ENCODE data around the gene ARID3B. TPM values are rescaled to one million over a fixed set of nuclear protein-coding genes. Genes with fewer than 3 reads are reported as not detected.
A peak's percentile ranks its signal among the peaks of the same experiment; 100 is the strongest.

Gene ARID3B
- polyA plus RNA-seq, 2 donors, result 2.6 to 5.0 TPM

DNA sequence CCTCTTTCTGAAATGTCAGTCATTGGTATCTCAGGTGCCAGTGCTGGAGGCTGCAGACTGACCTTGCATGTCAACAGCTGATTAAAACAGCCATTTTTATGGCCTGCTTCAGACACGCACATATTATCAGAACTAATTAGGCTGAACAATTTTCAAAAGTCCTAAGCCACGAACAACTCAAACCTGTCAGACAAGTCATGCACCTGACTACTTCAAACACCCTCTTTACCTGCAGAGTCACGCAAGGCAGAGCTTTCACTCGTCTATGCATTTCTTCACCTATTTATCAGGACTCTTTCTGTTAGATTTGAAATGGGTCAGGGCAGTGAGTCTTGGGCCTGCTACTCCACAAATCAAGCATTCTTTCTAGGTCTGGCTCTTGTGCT lies 101.3 kb downstream of the ARID3B start:
- Histone ChIP-seq H3K36me3 (ENCODE audit: control insufficient read depth in 2 of 2, insufficient read depth in 2 of 2, low read length in 1 of 2) (peaks cover under 1 to 5% of the 10 kb centered on the region in 2 donors), H3K27me3 (ENCODE audit: control insufficient read depth in 1 of 2, insufficient read depth in 2 of 2, low read length in 2 of 2) (no peaks in the 10 kb centered on the region), H3K4me3 (ENCODE audit: low read depth in 1 of 2, low read length in 2 of 2) (no peak overlapping the region), H3K4me1 (ENCODE audit: control insufficient read depth in 2 of 2, insufficient read depth in 2 of 2, low read length in 1 of 2) (peaks cover 11 to 12% of the 10 kb centered on the region in 2 donors), H3K27ac (ENCODE audit: low read depth in 2 of 2, low read length in 1 of 2) (peak overlapping the region; percentile 67 to 90), H3K9me3 (ENCODE audit: control insufficient read depth in 2 of 2, insufficient read depth in 1 of 2, low read depth in 1 of 2, low read length in 1 of 2) (no peaks in the 10 kb centered on the region)
- WGBS, 2 donors, result 44 to 46% methylated on average over 4 of the region's 4 CpGs

DNA sequence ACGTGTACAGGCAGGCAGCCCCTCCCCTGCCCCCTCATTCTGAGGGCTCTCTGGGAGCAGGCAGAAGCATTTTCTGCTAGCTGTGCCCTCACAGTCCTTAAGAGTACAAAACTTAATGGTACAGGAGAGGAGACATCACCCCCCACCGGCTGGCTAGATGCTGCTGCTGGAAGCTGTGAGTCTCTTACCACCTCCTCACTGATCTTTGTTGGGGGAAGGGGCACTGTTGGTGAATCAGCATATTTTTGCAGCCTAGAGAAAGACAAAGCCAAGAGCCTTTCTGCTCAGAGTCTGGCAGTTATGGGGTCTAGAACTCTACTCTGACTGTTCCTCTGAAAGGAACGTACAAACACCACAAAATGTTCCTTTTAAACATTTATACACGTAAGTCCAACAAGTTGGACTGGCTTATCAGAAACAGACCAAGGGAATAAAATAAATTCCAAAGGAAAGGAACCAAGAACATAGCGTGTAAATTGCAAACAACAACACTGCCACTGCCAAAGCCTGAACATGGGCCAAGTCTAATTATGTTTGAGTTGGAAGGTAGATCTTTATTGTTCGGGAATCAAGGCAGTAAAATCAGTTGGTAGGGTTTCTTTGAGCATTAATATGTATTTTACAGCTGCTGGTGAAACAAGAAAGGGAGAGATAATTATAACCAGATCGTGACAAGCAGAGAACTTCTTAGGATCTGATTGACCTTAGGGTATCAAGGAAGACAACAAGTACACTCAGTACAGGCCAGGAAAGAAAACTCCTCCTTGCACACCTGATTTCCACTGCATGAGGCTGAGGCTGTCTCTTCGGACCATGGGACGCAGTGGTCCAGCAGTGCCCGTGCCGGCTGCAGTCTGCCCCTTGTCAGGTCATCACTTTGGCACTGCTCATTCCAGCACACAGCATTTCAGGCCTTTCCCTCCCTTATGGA lies 102.0 kb downstream of the ARID3B start:
- H3K27ac ChIP-seq (ENCODE audit: low read depth in 2 of 2, low read length in 1 of 2), result peak overlapping the region; percentile 67 to 90

DNA sequence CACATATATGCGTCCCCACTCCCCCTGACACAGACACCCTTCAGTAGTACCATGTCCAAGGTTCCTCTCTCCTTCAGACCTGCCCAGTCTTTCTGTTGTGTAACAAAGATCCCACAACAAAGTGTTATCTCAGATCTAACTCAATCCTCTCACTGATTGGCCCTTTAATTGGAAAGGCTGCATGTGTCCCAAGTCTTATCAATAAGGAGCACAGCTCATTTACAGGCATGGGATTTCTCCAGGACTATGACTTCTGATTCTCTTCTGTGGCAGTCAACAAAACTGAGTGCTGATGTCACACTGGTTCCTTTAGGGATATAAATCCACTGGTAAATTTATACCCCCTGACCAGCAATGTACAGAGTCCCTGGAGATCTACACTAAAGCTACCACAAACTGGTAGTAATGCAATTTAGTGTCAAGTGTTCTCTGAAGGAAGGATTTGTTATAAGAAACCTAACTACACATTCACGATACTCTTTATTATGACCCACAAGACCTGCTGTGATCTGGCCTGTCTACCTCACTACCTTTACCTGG lies 102.7 kb downstream of the ARID3B start:
- Histone ChIP-seq H3K9me3 (ENCODE audit: control insufficient read depth in 2 of 2, insufficient read depth in 1 of 2, low read depth in 1 of 2, low read length in 1 of 2) (no peaks in the 10 kb centered on the region), H3K4me1 (ENCODE audit: control insufficient read depth in 2 of 2, insufficient read depth in 2 of 2, low read length in 1 of 2) (peaks cover 11 to 12% of the 10 kb centered on the region in 2 donors), H3K36me3 (ENCODE audit: control insufficient read depth in 2 of 2, insufficient read depth in 2 of 2, low read length in 1 of 2) (peaks cover 0 to 5% of the 10 kb centered on the region in 2 donors), H3K27me3 (ENCODE audit: control insufficient read depth in 1 of 2, insufficient read depth in 2 of 2, low read length in 2 of 2) (no peaks in the 10 kb centered on the region), H3K27ac (ENCODE audit: low read depth in 2 of 2, low read length in 1 of 2) (peak overlapping the region; percentile 15 to 70), H3K4me3 (ENCODE audit: low read depth in 1 of 2, low read length in 2 of 2) (no peak overlapping the region)
- 79 to 88% methylated on average over 2 of the region's 2 CpGs for WGBS, 2 donors

More for the DNA sequence above, 102.0 kb downstream of the ARID3B start:
- Histone ChIP-seq H3K9me3 (ENCODE audit: control insufficient read depth in 2 of 2, insufficient read depth in 1 of 2, low read depth in 1 of 2, low read length in 1 of 2) (no peaks in the 10 kb centered on the region), H3K4me3 (ENCODE audit: low read depth in 1 of 2, low read length in 2 of 2) (no peak overlapping the region), H3K27me3 (ENCODE audit: control insufficient read depth in 1 of 2, insufficient read depth in 2 of 2, low read length in 2 of 2) (no peaks in the 10 kb centered on the region), H3K36me3 (ENCODE audit: control insufficient read depth in 2 of 2, insufficient read depth in 2 of 2, low read length in 1 of 2) (peaks cover 0 to 5% of the 10 kb centered on the region in 2 donors), H3K4me1 (ENCODE audit: control insufficient read depth in 2 of 2, insufficient read depth in 2 of 2, low read length in 1 of 2) (peaks cover 11 to 12% of the 10 kb centered on the region in 2 donors)
- WGBS, 2 donors, result 40 to 43% methylated on average over 11 of the region's 11 CpGs

DNA sequence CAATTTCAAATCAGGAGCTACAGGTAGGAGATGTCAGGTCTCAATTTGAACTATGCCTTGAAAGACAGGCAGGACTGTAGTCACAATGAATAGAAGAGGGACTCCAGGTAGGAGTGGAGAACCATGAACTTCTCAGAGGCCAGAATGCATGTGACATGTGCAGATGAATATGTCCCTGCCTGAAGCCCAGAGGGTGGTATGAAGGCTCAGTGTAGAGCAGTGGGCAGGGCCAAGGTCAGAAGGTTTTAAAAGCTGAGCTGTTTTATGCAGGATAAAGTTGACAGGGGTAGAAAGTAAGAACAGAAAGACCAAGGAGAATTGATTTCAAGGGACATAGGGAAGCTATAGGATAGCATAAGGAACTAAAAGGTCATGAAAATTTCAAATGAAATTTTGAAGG lies 105.5 kb downstream of the ARID3B start:
- H3K27ac ChIP-seq (ENCODE audit: low read depth in 2 of 2, low read length in 1 of 2), result no peak overlapping the region
- no peaks in the 10 kb centered on the region for H3K27me3 ChIP-seq (ENCODE audit: control insufficient read depth in 1 of 2, insufficient read depth in 2 of 2, low read length in 2 of 2)
- H3K9me3 ChIP-seq (ENCODE audit: control insufficient read depth in 2 of 2, insufficient read depth in 1 of 2, low read depth in 1 of 2, low read length in 1 of 2), result no peaks in the 10 kb centered on the region
- no peak overlapping the region for H3K4me3 ChIP-seq (ENCODE audit: low read depth in 1 of 2, low read length in 2 of 2)
- peaks cover 7 to 11% of the 10 kb centered on the region in 2 donors for H3K4me1 ChIP-seq (ENCODE audit: control insufficient read depth in 2 of 2, insufficient read depth in 2 of 2, low read length in 1 of 2)
- H3K36me3 ChIP-seq (ENCODE audit: control insufficient read depth in 2 of 2, insufficient read depth in 2 of 2, low read length in 1 of 2), result peaks cover 0 to under 1% of the 10 kb centered on the region in 2 donors

Other genes starting within 250 kb of the ARID3B start
- gene CYP11A1, start 173.6 kb upstream of the ARID3B start, polyA plus RNA-seq, result 1 to 10 TPM; 2.3 to 5.7 TPM
- 1 to 10 TPM; 2.2 to 9.6 TPM for gene SEMA7A, start 107.3 kb upstream of the ARID3B start, polyA plus RNA-seq
- 10 to 100 TPM; 19.0 to 30.0 TPM for gene UBL7, start 80.1 kb upstream of the ARID3B start, polyA plus RNA-seq
- 10 to 100 TPM; 50.7 to 78.7 TPM for gene CLK3, start 74.6 kb downstream of the ARID3B start, polyA plus RNA-seq
- 10 to 100 TPM; 12.2 to 14.5 TPM for gene EDC3, start 154.8 kb downstream of the ARID3B start, polyA plus RNA-seq
- 1 to 10 TPM in 1 of 2 donors, under 1 TPM in 1; 0.08 to 1.9 TPM for gene CYP1A1, start 184.3 kb downstream of the ARID3B start, polyA plus RNA-seq
- gene CYP1A2, start 207.6 kb downstream of the ARID3B start, polyA plus RNA-seq, result under 1 TPM in 1 of 2 donors, not detected in 1; 0.06 TPM
- 10 to 100 TPM; 79.2 to 96.8 TPM for gene CSK, start 240.9 kb downstream of the ARID3B start, polyA plus RNA-seq

Data from esophagus (tissue), 2 donors.